ENCODE results near the gene SETMAR. TPM values are rescaled to one million over a fixed set of nuclear protein-coding genes. Genes with fewer than 3 reads are reported as not detected.

The SETMAR gene
- total RNA-seq, 4 donors from 2014 or later, result 24.7 to 30.3 (median 28.4) TPM

DNA sequence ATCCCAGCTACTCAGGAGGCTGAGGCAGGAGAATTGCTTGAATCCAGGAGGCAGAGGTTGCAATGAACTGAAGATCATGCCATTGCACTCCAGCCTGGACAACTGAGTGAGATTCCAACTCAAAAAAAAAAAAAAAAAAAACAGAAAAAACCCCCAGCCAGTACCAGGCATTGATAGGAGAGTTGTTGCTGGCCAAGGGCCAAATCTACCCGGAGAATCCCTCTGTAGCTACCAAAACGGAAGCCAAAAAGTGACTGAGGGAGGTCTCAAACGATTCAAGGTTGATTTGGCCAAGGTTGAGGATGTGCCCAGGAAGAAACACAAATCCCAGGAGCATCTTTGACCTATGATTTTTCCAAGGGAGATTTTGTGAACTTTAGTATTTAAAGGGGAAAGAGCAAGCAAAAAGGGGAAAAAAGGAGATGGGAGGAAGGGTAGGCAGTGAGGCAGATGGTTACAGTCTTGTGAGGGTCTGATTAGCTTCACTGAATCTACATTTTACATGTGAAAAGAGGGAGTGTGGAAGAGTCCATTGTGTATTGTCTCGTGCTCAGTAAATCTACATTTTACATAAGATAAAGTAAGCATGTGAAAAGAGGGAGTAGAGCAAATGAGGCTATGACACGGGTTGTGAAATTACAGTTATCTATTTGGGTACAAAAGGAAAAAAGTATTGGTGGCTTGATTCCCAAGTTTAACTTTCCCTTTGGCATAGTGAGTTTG lies 32.8 kb downstream of the SETMAR start:
- TF ChIP-seq, protein P1, sequence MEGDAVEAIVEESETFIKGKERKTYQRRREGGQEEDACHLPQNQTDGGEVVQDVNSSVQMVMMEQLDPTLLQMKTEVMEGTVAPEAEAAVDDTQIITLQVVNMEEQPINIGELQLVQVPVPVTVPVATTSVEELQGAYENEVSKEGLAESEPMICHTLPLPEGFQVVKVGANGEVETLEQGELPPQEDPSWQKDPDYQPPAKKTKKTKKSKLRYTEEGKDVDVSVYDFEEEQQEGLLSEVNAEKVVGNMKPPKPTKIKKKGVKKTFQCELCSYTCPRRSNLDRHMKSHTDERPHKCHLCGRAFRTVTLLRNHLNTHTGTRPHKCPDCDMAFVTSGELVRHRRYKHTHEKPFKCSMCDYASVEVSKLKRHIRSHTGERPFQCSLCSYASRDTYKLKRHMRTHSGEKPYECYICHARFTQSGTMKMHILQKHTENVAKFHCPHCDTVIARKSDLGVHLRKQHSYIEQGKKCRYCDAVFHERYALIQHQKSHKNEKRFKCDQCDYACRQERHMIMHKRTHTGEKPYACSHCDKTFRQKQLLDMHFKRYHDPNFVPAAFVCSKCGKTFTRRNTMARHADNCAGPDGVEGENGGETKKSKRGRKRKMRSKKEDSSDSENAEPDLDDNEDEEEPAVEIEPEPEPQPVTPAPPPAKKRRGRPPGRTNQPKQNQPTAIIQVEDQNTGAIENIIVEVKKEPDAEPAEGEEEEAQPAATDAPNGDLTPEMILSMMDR (IDR thresholded peaks at IDR 0.05), result no peak
- DNase-seq (ENCODE audit: low spot score) (no peak), ATAC-seq (ENCODE audit: low FRiP score) (no peak)

- no peak for DNase-seq (ENCODE audit: low spot score)
- TF ChIP-seq, protein P1 (IDR thresholded peaks at IDR 0.05), result no peak
- no peak for ATAC-seq (ENCODE audit: low FRiP score)
Observed at GRCh38 chr3:4336850-4337546, 33.8 kb downstream of the SETMAR start.

GRCh38 chr3:4338751-4339150 lies 35.6 kb downstream of the SETMAR start:
- TF ChIP-seq, protein P1 (IDR thresholded peaks at IDR 0.05), result no peak
- DNase-seq (ENCODE audit: low spot score), result no peak
- no peak for ATAC-seq (ENCODE audit: low FRiP score)

- no peak for DNase-seq (ENCODE audit: low spot score)
- no peak for ATAC-seq (ENCODE audit: low FRiP score)
- TF ChIP-seq, protein P1 (IDR thresholded peaks at IDR 0.05), result no peak
Observed at GRCh38 chr3:4340077-4340410, 36.9 kb downstream of the SETMAR start.

GRCh38 chr3:4340411-4341335 lies 37.5 kb downstream of the SETMAR start:
- TF ChIP-seq, protein P1 (IDR thresholded peaks at IDR 0.05), result no peak
- ATAC-seq (ENCODE audit: low FRiP score) (no peak), DNase-seq (ENCODE audit: low spot score) (no peak)

- TF ChIP-seq, protein P1 (IDR thresholded peaks at IDR 0.05), result no peak
- DNase-seq (ENCODE audit: low spot score), result no peak
- no peak for ATAC-seq (ENCODE audit: low FRiP score)
Observed at GRCh38 chr3:4341336-4341675, 38.1 kb downstream of the SETMAR start.

Measured in omental fat pad (tissue), 4 donors.